AML-193 (cell line): ENCODE data around the gene SPART.
"Not testable (repeated sequence)": the region's sequence is repeated elsewhere in the genome, so short reads cannot be mapped to it uniquely, and the experiment has no call there.

Experiments used
- DNase-seq, 2 experiments: peaks; one replicate each; lab custom pipeline; 2025; lab: John Stamatoyannopoulos, UW

The SPART gene

DNA sequence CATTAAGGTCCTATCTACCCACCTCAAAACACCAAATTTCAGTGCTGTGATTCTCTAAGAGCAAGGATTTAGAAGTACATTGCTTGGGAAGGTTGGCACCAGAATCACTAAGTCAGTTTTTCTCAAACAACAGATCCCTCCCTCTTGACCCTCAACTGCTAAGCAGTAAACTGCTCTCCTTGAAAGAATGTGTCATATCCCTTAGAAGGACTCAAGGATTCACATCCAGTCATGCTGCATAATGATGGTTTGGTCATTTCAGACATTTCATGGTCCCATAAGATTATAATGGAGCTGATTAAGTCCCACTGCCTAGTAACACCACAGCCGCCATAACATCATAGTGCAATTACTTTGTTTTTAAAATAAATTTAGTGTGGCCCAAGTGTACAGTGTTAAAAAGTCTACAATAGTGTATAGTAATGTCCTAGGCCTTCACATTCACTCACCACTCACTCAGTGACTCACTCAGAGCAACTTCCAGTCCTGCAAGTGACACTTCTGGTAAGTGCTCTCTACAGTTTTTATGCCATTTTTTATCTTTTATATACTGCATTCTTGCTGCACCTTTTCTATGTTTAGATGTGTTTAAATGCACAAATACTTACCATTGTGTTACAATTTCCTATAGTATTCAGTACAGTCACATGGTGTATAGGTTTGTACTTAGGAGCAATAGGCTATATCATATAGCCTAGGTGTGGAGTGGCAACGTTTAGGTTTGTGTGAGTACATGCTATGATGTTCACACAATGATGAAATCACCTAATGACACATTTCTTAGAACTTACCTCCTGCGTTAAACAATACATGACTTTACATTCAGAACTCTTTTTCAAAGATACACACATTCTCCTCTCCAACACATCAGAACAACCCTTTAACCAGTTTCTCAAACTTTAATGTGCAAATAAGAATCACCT lies 32.9 kb downstream of the SPART start:
- DNase-seq = no peak

DNA sequence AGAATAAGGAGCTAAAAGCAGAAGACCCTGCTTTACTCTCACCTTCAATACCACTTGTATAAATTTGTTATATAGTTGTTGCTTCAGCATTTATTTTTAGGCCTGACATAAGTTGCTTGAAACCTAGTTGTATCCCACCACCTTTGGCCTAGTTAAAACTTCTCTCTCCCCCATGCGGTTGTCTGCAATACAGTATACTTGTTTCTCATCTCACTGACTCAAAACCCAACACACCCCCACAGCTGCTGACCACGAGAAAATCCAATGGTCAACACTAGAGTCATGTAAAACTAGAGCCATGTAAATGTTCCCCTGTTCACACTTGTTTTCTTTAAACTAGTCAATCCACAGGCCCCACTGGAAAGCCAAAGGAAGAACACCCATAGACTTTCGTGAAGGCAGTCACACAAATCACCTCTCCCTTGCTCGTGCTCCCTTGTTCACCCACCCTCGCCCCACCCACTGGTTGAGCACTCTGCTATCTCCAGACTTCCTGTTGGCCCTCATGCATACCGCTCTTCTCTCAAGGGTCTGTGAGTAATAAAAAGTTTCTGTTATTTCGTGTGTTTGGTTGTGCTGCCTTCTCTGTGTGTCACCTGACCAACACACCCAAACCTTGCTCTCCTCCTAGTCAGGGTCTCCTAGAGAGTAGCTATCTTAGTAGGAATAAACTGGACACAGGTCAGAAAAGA lies 35.6 kb downstream of the SPART start:
- no peak for DNase-seq

DNA sequence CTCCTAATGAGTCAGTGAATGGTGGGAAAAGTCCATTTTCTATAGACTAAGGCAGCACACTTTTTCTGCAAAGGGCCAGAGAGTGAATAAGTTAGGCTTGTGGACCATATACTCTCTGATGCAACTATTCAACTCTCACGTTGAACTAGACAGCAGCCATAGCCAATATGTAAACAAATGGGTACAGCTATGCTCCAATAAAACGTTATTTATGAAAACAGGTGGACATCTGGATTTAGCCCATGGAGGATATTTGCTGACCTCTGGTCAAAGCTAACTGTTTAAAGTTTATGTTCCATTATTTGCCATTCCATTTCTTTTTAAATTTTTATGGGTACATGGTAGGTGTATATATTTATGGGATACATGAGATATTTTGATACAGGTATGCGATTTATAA lies 43.9 kb downstream of the SPART start:
- no peak for DNase-seq

DNA sequence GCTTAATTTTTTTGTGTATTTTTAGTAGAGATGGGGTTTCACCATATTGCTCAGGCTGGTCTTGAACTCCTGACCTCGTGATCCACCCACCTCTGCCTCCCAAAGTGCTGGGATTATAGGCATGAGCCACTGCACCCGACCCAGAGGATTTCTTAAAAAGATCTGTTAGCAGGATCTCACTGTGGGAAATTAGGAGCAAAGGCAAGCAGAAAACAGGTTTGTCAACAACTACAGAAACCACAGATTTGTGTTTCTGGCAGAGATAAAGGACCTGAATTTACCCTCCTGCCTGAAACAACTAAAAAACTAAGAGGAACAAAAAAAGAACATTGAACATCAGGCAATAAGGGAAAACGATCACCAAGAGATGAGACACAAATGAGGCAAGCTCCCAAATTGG lies 46.7 kb downstream of the SPART start:
- DNase-seq = not testable (repeated sequence)

DNA sequence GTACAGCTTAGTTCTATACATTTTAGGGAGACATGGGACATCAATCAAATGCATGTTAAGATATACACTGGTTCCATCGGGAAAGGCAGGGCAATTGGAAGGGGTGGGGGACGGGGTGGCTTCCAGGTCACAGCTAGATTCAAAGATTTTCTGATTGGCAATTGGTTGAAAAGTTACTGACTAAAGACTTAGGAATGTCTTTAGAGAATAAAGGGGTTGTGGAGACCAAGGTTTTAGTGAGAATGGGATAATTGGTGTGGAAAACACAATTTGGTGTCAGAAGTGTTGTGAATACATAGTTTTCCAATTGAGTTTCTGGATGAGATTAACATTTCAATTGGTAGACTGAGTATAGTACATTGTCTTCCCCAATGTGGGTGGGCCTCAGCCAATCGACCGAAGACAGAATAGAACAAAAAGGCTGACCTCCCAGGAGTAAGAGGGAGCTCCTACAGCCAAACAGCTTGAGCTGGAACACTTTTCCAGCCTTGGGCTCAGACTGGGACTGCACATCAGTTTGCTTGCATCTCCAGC lies 47.6 kb downstream of the SPART start:
- DNase-seq = no peak

DNA sequence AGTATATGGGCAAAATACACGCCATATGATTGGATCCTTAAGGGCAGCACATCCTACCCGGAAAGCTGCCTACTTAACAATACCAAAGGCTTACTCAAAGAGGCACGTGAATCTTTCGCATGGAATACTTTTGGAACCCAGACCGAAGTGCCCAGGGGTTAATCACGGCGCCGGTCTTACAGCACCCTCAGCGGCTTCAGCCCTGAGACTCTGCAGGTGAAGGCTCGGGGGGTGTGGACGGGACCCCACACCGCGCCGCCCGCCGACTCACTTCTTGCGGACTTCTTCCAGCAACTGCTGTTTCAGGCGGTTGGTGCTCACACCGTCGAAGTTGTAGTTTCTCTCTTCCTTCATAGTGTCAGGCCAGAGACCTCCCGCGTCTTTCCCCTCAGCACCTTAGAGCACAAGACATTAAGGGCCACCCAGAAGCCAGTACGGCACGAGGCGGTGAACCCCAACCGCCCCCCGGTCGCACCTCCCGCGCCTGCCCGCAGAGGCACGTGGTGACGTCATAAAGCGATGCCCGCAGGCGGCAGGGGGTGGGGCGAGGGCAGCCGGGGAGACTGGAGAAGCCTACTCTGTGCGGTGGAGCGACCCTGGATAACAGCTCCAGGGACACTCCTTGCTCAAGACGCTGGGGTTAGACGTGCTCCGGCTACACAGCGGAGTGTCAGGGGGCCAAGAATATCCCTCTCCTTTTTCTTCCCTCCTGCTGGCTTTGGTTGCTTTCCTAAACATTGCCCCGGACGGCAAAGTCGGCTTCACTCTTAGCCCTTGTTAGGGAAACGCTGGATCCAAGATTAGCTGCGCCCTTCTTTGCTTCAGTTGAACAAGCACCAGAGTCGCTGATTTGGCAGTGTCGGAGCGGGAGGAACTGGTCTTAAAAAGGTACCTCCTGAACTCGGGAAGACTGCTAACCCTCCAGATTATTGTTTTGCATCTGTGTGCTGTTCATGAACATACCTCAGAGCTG lies 48.5 kb downstream of the SPART start, which contains the start of gene CCDC169:
CCDC169 (minus strand) TSS at position 449 of the 973 bp plus-strand sequence; CDS start at position 354, 95 bp downstream.
- DNase-seq = peak; percentile 65 to 70

DNA sequence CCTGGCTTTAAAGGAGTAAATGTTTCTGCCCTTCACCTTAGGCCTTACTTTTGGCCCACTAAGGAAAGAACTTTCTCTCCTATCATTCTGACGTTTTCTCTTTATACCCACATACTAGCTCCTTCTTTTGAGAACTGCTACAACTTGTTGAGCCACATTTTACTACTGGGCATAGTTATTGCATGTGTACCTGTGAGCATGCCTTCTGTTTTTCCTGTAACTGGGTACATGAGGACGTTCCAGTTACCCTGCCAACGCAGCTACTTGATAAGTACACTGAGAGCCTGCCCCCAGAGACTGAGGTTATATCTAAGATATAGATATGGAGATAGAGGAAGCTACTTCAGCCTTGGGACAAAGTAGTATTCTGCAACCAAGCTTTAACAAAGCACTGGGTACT lies 52.1 kb downstream of the SPART start:
- DNase-seq = no peak

DNA sequence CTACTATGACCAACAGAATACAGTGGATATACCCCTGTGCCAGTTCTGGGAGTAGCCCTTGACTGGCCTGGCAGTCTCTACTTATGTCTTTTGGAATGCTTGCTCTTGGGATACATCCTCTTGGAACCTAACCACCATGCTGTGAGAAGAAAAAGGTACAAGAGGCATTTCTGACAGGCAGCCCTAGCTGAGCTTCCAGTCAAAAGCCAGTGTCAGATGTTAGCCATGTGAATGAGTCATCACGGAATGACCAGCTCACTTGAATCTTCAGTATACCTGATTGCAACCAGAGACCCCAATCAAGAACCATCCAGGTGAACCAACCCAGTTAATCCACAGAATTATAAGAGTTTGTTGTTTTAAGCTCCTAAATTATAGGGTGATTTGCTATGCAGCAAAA lies 52.7 kb downstream of the SPART start:
- DNase-seq = no peak

DNA sequence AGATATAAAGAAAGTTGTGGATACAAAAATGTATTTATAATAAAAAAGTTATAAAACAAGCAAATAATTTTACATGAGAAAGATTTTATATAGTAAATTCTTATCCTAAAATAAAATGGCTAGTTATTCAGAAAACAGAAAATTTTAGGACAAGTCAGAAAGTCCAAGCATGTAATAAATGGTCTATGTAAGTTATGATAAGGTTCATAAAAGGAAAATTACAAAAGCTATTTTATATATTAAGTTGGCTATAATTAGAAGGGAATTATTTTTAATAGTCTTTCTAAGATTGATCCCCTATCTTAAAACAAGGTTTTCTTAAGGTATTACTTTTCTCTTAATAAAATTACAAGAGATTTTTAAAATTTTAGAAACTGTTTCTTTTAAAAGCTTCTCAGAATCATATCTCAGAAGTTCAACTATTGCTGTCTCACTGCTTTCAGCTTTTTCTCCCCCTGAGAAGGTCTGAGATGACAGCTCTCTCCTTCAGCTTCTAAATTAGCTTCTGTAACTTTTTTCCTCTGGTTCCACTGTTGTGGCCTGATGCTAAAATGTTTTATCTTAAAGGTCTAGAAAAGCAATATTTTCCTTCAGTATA lies 57.3 kb downstream of the SPART start:
- DNase-seq = no peak

DNA sequence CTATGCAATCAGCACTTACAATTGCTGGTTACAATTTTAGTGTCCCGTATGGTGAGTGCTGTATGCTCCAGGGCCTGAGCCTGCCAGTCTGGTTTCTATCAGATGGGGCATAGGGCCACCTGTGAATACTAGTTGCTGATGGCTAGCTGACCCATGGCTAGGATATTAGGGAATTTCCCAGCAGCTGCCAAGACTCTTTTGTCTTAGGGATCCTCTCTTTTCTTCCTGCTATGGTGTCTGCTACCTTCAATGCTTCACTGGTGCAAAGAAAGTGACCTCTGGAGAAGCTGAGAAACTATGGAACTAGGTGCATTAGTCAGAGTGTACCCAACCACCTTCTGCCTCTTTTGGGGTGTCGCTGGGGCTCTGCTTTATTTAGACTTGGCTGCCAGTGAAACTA lies 60.2 kb downstream of the SPART start:
- DNase-seq = no peak

DNA sequence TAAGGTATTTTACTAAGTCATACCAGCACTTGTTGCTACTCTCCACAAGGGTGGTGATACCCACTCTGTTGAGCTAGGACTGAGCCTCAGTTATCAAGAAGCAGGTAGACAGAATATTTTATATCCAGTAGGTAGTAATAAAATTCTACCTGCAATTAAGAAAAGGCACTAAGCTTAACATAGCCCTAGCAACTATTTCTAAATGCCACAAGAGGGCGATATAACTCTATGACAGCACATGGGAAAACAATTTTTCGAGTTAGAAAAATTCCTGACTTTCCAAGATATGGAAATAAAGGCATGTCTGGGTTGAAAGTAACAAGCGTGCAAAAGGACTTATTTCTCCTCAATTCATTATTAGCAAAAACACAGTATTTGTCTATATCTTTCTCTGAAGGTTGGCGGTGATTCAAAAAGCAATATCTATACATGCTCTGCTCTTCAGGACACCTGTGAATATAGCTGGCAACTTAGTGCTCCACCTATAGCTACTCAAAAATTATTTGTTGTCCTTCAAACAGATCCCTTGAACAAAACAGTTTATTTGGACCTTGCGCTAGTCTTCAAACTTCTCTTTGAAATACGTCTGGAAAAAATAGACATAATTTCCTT lies 63.3 kb downstream of the SPART start:
- DNase-seq = peak; percentile 40 to 61

DNA sequence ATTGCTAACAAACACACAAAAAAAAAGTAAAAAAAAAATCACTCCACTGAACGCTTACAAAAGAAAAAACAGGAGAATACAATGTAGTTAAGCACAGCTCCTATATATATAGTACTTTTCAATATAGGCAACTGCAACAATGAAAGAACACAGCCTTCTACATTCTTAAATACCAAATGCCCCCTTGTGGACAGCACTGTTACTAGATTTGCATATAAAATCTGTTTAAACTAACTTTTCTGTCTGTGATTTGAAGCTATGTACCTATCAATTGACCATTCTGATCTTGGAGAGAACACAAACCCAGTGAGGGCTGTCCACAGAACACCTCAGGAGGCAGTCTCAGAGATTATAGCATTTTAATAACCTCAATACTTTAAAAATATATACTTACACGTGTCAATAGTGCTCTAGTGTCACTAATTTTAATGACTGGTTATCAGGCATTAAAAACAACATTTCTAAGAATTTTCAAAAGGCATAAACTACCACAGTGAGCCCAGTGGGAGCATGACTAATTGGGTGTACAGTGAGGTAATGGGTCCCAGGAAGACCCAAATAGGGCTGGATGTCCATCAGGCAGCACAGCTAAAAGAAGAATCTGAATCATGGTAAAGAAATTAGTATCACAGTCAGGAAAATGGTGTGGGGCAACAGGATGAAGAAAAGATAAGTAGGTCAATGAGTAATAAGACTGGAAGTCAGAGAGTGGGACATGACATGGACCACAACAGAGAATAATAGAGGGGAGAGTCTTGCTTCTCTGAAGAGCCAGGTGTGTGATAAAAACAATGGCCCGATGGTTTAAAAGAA lies 70.8 kb downstream of the SPART start:
- peak; percentile 82 to 83 for DNase-seq

DNA sequence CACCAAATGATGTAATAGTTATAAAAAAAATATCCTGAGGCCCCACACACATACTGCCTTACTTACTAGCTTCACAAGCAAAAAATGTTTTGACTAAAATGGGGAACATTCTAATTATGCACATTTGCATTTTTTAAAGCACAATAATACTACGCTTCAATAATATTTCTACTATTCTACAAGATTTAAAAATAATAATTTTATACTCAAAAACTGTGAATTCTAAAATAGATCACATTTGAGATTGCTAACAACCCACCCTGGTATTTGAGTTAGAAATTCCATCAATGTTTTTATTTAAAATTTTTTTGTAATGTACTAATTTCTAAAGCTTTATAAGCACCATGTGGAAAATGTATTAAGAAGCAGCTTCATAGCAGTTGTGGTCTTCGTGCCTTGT lies 72.8 kb downstream of the SPART start:
- no peak for DNase-seq

DNA sequence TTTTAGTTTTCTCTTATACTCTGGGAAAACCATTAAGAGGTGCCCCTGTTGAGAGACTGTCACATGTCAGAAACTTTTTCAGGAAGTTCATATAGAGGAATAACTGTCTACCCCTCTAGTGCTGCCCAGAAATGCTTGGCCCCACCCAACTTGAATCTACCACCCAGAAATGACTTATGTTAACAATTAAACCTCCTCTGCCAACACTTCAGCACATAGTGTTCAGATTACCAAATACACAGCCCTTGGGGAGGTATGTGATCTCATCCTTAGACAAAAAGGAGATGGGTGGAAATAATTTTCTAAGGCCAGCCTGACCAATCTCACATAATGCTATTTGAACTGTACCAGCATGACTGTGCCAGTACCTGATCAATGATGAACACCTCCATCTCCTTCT lies 84.2 kb downstream of the SPART start:
- DNase-seq = no peak

DNA sequence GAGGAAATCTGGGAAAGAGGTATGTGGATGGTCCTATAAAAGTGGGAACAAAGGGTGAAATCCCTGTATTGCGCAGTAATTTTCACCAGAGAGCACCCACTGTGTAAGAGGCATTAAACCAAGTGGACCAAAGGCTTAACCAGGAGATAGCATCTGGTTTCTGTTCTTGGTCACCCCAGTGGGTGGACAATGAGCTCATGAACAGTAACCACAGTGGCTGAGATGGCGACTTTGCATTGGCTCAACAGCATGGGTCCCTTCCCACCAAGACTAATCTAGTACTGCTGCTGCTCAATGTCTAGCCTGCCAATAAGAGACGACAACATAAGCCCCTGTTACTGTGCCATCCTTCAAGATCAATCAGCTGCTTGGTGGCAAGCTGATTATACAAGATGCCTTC lies 85.2 kb downstream of the SPART start:
- no peak for DNase-seq

DNA sequence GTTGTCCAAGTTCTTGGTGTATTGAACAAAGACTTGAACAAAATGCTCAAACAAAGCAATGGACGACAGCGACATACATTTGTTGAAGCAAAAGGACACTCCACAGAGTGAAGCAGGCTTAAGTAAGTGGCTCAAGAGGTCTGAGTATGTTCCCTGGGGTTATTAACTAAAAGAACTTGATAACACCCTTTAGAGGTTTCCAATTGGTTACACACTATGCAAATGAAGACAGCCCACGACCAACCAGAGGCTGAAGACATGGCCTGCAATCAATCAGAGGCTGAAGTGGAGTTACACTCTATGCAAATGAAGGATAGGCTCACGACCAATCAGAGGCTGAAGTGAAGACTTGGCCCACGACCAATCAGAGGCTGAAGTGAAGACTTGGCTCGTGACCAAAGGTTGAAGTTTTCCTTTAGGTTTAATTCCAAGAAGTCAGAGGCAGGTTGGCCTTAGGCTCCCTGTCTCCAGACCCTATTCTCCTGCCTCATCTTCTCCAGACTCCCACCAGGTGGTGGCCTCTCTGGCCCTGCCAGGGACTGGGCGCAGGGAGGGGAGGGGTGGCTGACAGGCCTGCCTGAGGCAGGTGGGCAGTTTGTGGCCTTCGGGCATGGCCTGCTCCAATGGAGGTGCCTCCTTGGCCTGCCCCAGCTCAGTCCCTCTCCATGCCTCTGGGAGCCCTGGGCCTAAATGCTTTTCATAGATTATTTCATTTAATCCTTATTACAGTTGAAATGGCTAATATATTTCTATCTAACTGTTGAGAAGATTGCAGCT lies 86.6 kb downstream of the SPART start:
- no peak for DNase-seq

DNA sequence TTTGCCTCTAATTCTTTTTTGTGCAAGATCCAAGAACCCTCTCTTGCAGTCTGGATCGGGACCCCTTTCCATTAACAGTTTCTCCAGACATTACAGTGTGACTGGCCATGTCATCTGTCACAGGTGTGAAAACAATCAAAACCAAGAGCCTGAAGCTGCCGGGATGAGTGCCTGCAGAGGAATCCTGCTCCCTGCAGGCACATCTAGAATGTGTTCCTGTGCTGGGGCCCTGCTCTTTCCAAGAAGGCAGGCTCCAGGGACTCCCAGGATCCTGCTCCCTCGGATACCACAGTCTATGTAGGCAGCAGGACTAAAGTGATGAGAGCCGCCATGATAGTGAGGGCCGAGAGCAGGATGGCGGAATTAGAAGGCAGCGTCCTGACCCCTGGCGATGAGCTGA lies 87.4 kb downstream of the SPART start:
- no peak for DNase-seq
